Measurements from ENCODE around the gene NAV3. TPM values are rescaled to one million over a fixed set of nuclear protein-coding genes. Genes with fewer than 3 reads are reported as not detected.
"Not testable (repeated sequence)": the region's sequence is repeated elsewhere in the genome, so short reads cannot be mapped to it uniquely, and the experiment has no call there.

NAV3 gene
- polyA plus RNA-seq, 1 of the 3 experiments (the other 2 are of a cell fraction): 10.5 TPM

DNA sequence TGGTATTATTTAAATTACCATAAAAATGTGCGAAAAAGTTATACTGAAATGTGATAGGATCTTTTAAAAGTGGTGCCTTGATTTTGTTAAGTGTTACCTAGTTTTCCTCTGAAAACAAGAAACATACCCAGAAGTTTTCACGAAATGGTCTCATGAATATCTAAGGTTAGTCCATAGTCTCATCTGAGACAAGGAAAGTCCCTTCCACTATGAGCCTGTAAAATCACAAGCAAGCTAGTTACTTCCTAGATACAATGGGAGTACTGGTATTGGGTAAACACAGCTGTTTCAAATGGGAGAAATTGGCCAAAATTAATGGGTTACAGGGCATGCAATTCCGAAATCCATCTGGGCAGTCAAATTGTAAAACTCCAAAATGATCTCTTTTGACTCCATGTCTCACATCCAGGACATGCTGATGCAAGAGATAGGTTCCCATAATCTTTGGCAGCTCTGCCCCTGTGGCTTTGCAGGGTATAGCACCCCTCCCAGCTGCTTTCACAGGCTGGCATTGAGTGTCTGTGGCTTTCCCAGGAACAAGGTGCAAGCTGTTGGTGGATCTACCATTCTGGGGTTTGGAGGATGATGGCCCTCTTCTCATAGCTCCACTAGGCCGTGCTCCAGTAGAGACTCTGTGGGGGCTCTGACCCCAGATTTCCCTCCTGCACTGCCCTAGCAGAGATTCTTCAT lies 271.4 kb downstream of the NAV3 start:
- ChIA-PET POLR2A (no interaction called here), CTCF (interaction anchor here (1.4 to 2.5 kb wide), 3 partner anchors 16 to 99 kb away, joined by 3 to 10 read pairs (median 5); no protein-coding TSS in a partner anchor)
- Histone ChIP-seq H3K36me3 (replicated peaks in 1 of 2; ENCODE audit: control insufficient read depth in 1 of 2, insufficient read depth in 2 of 2, low read length in 1 of 2) (peaks cover 3 to 19% of the 10 kb centered on the region in 2 experiments), H3K4me1 (ENCODE audit: control insufficient read depth in 1 of 2, insufficient read depth in 2 of 2, low read depth in 1 of 2, low read length in 1 of 2) (peaks cover 0 to 5% of the 10 kb centered on the region in 2 experiments; a peak in 2 of 4 replicates), H3K9me2 (0 out of 2 replicates have a peak, but pooled peaks cover 3% of the 10 kb centered on the region), H3K4me3 (ENCODE audit: low read depth in 2 of 2, low read length in 1 of 2) (no peak overlapping the region), H3K27ac (ENCODE audit: low read depth in 2 of 2, low read length in 1 of 2) (no peak overlapping the region), H3K27me3 (ENCODE audit: insufficient read depth) (no peaks in the 10 kb centered on the region), H3F3A (replicated peaks; ENCODE audit: insufficient read depth) (peaks cover 9% of the 10 kb centered on the region), H2AFZ (ENCODE audit: low read depth) (no peak overlapping the region), H3K4me2 (no peak overlapping the region), H3K79me2 (ENCODE audit: insufficient read depth) (no peaks in the 10 kb centered on the region), H4K20me1 (ENCODE audit: insufficient read depth) (no peaks in the 10 kb centered on the region), H3K9ac (no peak overlapping the region), H3K9me3 (peaks cover 4% of the 10 kb centered on the region; the same call in 1 of the 2 replicates)
- WGBS (ENCODE audit: low lambda C conversion rate): 82% methylated on average over 4 of the region's 4 CpGs
- DNase-seq: no peak
- TF ChIP-seq TAF1 (IDR thresholded peaks at IDR 0.05; ENCODE audit: borderline replicate concordance, low read depth, low read length): no peak
- TF ChIP-seq JUND (IDR thresholded peaks at IDR 0.05): no peak
- TF ChIP-seq, protein P1, sequence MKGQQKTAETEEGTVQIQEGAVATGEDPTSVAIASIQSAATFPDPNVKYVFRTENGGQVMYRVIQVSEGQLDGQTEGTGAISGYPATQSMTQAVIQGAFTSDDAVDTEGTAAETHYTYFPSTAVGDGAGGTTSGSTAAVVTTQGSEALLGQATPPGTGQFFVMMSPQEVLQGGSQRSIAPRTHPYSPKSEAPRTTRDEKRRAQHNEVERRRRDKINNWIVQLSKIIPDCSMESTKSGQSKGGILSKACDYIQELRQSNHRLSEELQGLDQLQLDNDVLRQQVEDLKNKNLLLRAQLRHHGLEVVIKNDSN (IDR thresholded peaks at IDR 0.05; ENCODE audit: borderline replicate concordance, low read depth): no peak
- TF ChIP-seq EP300 (IDR thresholded peaks at IDR 0.05; ENCODE audit: borderline replicate concordance in 1 of 2, low read depth in 1 of 2, low read length in 1 of 2): no peak
- no peak for TF ChIP-seq MAX (IDR thresholded peaks at IDR 0.05; ENCODE audit: low read depth)
- TF ChIP-seq RFX5 (IDR thresholded peaks at IDR 0.05; ENCODE audit: low read length): no peak
- TF ChIP-seq TCF12 (IDR thresholded peaks at IDR 0.05): no peak
- TF ChIP-seq POLR2AphosphoS5 (IDR thresholded peaks at IDR 0.05; ENCODE audit: low read depth, low read length): no peak
- TF ChIP-seq SMC3 (IDR thresholded peaks at IDR 0.05; ENCODE audit: low read depth, low read length): no peak
- TF ChIP-seq RCOR1 (IDR thresholded peaks at IDR 0.05; ENCODE audit: low read length): no peak
- no peak for TF ChIP-seq IRF3 (IDR thresholded peaks at IDR 0.05; ENCODE audit: low read depth, low read length)
- no peak for TF ChIP-seq SIN3A (IDR thresholded peaks at IDR 0.05; ENCODE audit: borderline replicate concordance, low read depth, low read length)
- TF ChIP-seq FOXM1 (IDR thresholded peaks at IDR 0.05; ENCODE audit: low read depth): no peak
- TF ChIP-seq TEAD4 (IDR thresholded peaks at IDR 0.05; ENCODE audit: borderline replicate concordance, insufficient read depth): no peak
- TF ChIP-seq CHD2 (IDR thresholded peaks at IDR 0.05; ENCODE audit: low read length, partially characterized antibody): no peak

GRCh38 chr12:78102801-78103200 lies 272.1 kb downstream of the NAV3 start:
- H3K4me1 ChIP-seq (ENCODE audit: control insufficient read depth in 1 of 2, insufficient read depth in 2 of 2, low read depth in 1 of 2, low read length in 1 of 2); H3K4me3 ChIP-seq (ENCODE audit: low read depth in 2 of 2, low read length in 1 of 2); H3K4me2 ChIP-seq; H2AFZ ChIP-seq (ENCODE audit: low read depth); H3K9me2 ChIP-seq; DNase-seq; H3K9me3 ChIP-seq; H3K9ac ChIP-seq; H3F3A ChIP-seq (replicated peaks; ENCODE audit: insufficient read depth); H3K27ac ChIP-seq (ENCODE audit: low read depth in 2 of 2, low read length in 1 of 2); H4K20me1 ChIP-seq (ENCODE audit: insufficient read depth); POLR2A ChIA-PET; H3K27me3 ChIP-seq (ENCODE audit: insufficient read depth); H3K79me2 ChIP-seq (ENCODE audit: insufficient read depth): not testable (repeated sequence)
- H3K36me3 ChIP-seq (replicated peaks in 1 of 2; ENCODE audit: control insufficient read depth in 1 of 2, insufficient read depth in 2 of 2, low read length in 1 of 2): peaks cover 3 to 26% of the 10 kb centered on the region in 2 experiments
- WGBS (ENCODE audit: low lambda C conversion rate): 98% methylated on average over 2 of the region's 2 CpGs
- CTCF ChIA-PET: interaction anchor here (1.4 to 2.5 kb wide), 3 partner anchors 15 to 100 kb away, joined by 3 to 10 read pairs (median 5); no protein-coding TSS in a partner anchor
